Spleen (tissue), 11 donors: ENCODE results near the gene BEND7. TPM values are rescaled to one million over a fixed set of nuclear protein-coding genes. Genes with fewer than 3 reads are reported as not detected.

Experiments used
- DNase-seq: peaks from one replicate; pipeline ENCODE4 v3.0.0-alpha.2; 2020
- H3K27ac ChIP-seq, 8 donors: fragments of 200-600 bp; sonication (generic) in 7 of 8; 1 replicate in 4 of 8; 2 replicates in 4 of 8; pipeline versions ENCODE4 v1.5.0 to v1.8.0; 2016 to 2021; ENCODE audit warnings: inconsistent platforms in 4 of 8, mild to moderate bottlenecking in 4 of 8, moderate library complexity in 1 of 8
- H3K27me3 ChIP-seq, 7 donors: fragments of 200-600 bp; sonication (generic) in 6 of 7; replicated peaks in 1 of 7; 1 replicate in 4 of 7; 2 replicates in 3 of 7; pipeline versions ENCODE4 v1.5.0 to v1.8.0; 2016 to 2021; ENCODE audit warnings: inconsistent platforms in 3 of 7, mild to moderate bottlenecking in 1 of 7
- H3K36me3 ChIP-seq, 6 donors: fragments of 200-600 bp; sonication (generic) in 5 of 6; 1 replicate in 4 of 6; 2 replicates in 2 of 6; pipeline versions ENCODE4 v1.5.0 to v1.8.0; 2016 to 2021; ENCODE audit warnings: inconsistent platforms in 2 of 6
- H3K4me1 ChIP-seq, 6 donors: fragments of 200-600 bp; sonication (generic) in 5 of 6; 1 replicate in 3 of 6; 2 replicates in 3 of 6; pipeline versions ENCODE4 v1.5.0 to v1.8.0; 2016 to 2021; ENCODE audit warnings: inconsistent platforms in 3 of 6
- H3K4me3 ChIP-seq, 8 donors: fragments of 200-600 bp; sonication (generic) in 7 of 8; 1 replicate in 4 of 8; 2 replicates in 4 of 8; pipeline versions ENCODE4 v1.5.0 to v1.8.0; 2016 to 2021; ENCODE audit warnings: inconsistent platforms in 4 of 8, mild to moderate bottlenecking in 4 of 8, moderate library complexity in 2 of 8
- H3K9me3 ChIP-seq, 8 donors: fragments of 200-600 bp; sonication (generic) in 7 of 8; 1 replicate in 4 of 8; 2 replicates in 4 of 8; pipeline versions ENCODE4 v1.5.0 to v1.8.0; 2016 to 2021; ENCODE audit warnings: inconsistent platforms in 4 of 8
- CTCF ChIP-seq, 11 experiments: fragments of 200-600 bp in 7 of 11; fragments of 450-650 bp in 4 of 11; sonication (generic) in 4 of 11; IDR thresholded peaks in 8 of 11; conservative IDR thresholded peaks in 3 of 11; 1 replicate in 7 of 11; 2 replicates in 4 of 11; pipeline versions ENCODE4 v1.4.0 to v1.8.0; 2016 to 2021; ENCODE audit warnings: antibody characterized with exemption in 11 of 11, inconsistent platforms in 4 of 11, mild to moderate bottlenecking in 1 of 11
- POLR2A ChIP-seq, 3 donors: fragments of 450-650 bp; IDR thresholded peaks; one replicate each; pipeline ENCODE4 v1.5.1; 2017; ENCODE audit warnings: antibody characterized with exemption in 3 of 3, mild to moderate bottlenecking in 1 of 3
- POLR2AphosphoS5 ChIP-seq, 3 donors: sonication (generic); formaldehyde crosslinking; IDR thresholded peaks; one replicate each; pipeline ENCODE4 v1.5.1; 2017; ENCODE audit warnings: antibody characterized with exemption in 3 of 3
- WGBS, 5 donors: extraction: QIAGEN DNeasy Blood & Tissue Kit in 3 of 5; methylation state at CpG; one replicate each; pipeline versions ENCODE4 v1.1.5 to v1.1.7; 2013 to 2018; 5-methylcytosine and 5-hydroxymethylcytosine counted together
- intact Hi-C: fragments of 100-400 bp; cut with DNase I; formaldehyde crosslinking; loops from one replicate; pipeline ENCODE4 v1.15.0; 2023; ENCODE audit warnings: low total_unique reads
- polyA plus RNA-seq, 3 donors: library from polyadenylated mRNA; stranded (reverse); fragments of 200-250 nt; gene quantifications; one replicate each; pipeline ENCODE4 v1.2.1, GENCODE V29; 2013
- total RNA-seq, 7 donors: library from RNA; depleted of rRNA in 3 of 7; stranded (reverse); fragments of >200 nt in 3 of 7; fragmentation: NEBNext Ultra II Directional in 4 of 7; extraction: Animal tissue kit (Norgen Biotek cat#: 25700) in 4 of 7; gene quantifications; one replicate each; pipeline versions ENCODE4 v1.1.0 to v1.2.1, GENCODE V29; 2016 to 2021
- donor health status: healthy with polysubstance abuse.
- donor health status: DM: no; HTN: no; CAD: no; lungs with moderate emphysema.
- donor health status: DM: no; HTN: no; CAD: no.
- donor health status: Bipolar disorder and iron deficiency.
- donor health status: healthy.
- donor health status: DM: no; HTN: no; CAD: no.
- donor health status: DM: yes; HTN: yes; CAD: no.

Gene BEND7
- total and polyA plus RNA-seq, 10 donors, result 0.93 to 20.2 (median 10.6) TPM

GRCh38 chr10:13520194-13520593 lies 8.6 kb downstream of the BEND7 start:
- TF ChIP-seq POLR2AphosphoS5 (IDR thresholded peaks at IDR 0.05) (no peak), CTCF (IDR thresholded peaks at IDR 0.05 in 8 of 11, conservative IDR thresholded peaks at IDR 0.05 in 3 of 11) (no peak)
- 87 to 95% (median 88%) methylated on average over 8 of the region's 8 CpGs for WGBS, 5 donors
- intact Hi-C loops, result no loop called here
- no peak overlapping the region for H3K27ac ChIP-seq
- peaks cover 0 to 2% (median 0%) of the 10 kb centered on the region in 6 donors for H3K4me1 ChIP-seq
- DNase-seq, result no peak
- peaks cover 0 to 6% (median 0%) of the 10 kb centered on the region in 7 donors for H3K27me3 ChIP-seq
- no peak overlapping the region for H3K4me3 ChIP-seq
- no peaks in the 10 kb centered on the region for H3K9me3 ChIP-seq
- peaks cover 0 to 3% (median 0%) of the 10 kb centered on the region in 6 donors for H3K36me3 ChIP-seq

- no peaks in the 10 kb centered on the region for H3K27me3 ChIP-seq
- TF ChIP-seq POLR2A (IDR thresholded peaks at IDR 0.05) (no peak), CTCF (IDR thresholded peaks at IDR 0.05 in 8 of 11, conservative IDR thresholded peaks at IDR 0.05 in 3 of 11) (peak in 1 of 11 experiments; percentile 30)
- no peak overlapping the region for H3K27ac ChIP-seq
- 56 to 72% (median 68%) methylated on average over 8 of the region's 8 CpGs for WGBS, 5 donors
- intact Hi-C loops, result no loop called here
- H3K4me3 ChIP-seq, result no peak overlapping the region
- peaks cover 0 to 3% (median 0%) of the 10 kb centered on the region in 6 donors for H3K36me3 ChIP-seq
- no peak for DNase-seq
- H3K9me3 ChIP-seq, result no peaks in the 10 kb centered on the region
- no peaks in the 10 kb centered on the region for H3K4me1 ChIP-seq
These were observed 10.6 kb downstream of the BEND7 start for GRCh38 chr10:13518076-13518692.

GRCh38 chr10:13517675-13518074 lies 11.1 kb downstream of the BEND7 start:
- intact Hi-C loops, result no loop called here
- Histone ChIP-seq H3K4me1 (no peaks in the 10 kb centered on the region), H3K36me3 (peaks cover 0 to 3% (median 0%) of the 10 kb centered on the region in 6 donors), H3K9me3 (no peaks in the 10 kb centered on the region), H3K27me3 (no peaks in the 10 kb centered on the region), H3K4me3 (no peak overlapping the region), H3K27ac (no peak overlapping the region)
- WGBS, 5 donors, result 93 to 96% (median 95%) methylated on average over 9 to 10 of the region's 10 CpGs
- TF ChIP-seq CTCF (IDR thresholded peaks at IDR 0.05 in 8 of 11, conservative IDR thresholded peaks at IDR 0.05 in 3 of 11) (no peak), POLR2A (IDR thresholded peaks at IDR 0.05) (no peak), POLR2AphosphoS5 (IDR thresholded peaks at IDR 0.05) (no peak)
- DNase-seq, result no peak

GRCh38 chr10:13516176-13516575 lies 12.6 kb downstream of the BEND7 start:
- Histone ChIP-seq H3K36me3 (peaks cover 0 to 3% (median 0%) of the 10 kb centered on the region in 6 donors), H3K9me3 (no peaks in the 10 kb centered on the region), H3K4me1 (no peaks in the 10 kb centered on the region), H3K27ac (no peak overlapping the region), H3K4me3 (no peak overlapping the region), H3K27me3 (no peaks in the 10 kb centered on the region)
- WGBS, 5 donors, result 84 to 91% (median 88%) methylated on average over 13 of the region's 13 CpGs
- DNase-seq, result no peak
- intact Hi-C loops, result no loop called here
- no peak for TF ChIP-seq POLR2AphosphoS5 (IDR thresholded peaks at IDR 0.05)
- TF ChIP-seq POLR2A (IDR thresholded peaks at IDR 0.05), result no peak
- TF ChIP-seq CTCF (IDR thresholded peaks at IDR 0.05 in 8 of 11, conservative IDR thresholded peaks at IDR 0.05 in 3 of 11), result no peak
